Retinal pigment epithelial cell (primary cell): Measurements from ENCODE around the gene KIAA0586.
A peak's percentile ranks its signal among the peaks of the same experiment; 100 is the strongest.

Experiments used
- DNase-seq: peaks from one replicate; pipeline ENCODE4 v3.0.0-alpha.2; 2010; ENCODE audit warnings: low read depth
- H3K4me3 ChIP-seq: 2 replicates; pipeline ENCODE4 v1.5.1; 2011; ENCODE audit warnings: mild to moderate bottlenecking, low read length, control low read depth, moderate library complexity
- TF ChIP-seq, protein P1 (sequence below): conservative IDR thresholded peaks from 2 replicates; pipeline ENCODE4 v1.5.1; 2011; ENCODE audit warnings: low read depth, low read length, control low read depth, inconsistent platforms

Gene KIAA0586

DNA sequence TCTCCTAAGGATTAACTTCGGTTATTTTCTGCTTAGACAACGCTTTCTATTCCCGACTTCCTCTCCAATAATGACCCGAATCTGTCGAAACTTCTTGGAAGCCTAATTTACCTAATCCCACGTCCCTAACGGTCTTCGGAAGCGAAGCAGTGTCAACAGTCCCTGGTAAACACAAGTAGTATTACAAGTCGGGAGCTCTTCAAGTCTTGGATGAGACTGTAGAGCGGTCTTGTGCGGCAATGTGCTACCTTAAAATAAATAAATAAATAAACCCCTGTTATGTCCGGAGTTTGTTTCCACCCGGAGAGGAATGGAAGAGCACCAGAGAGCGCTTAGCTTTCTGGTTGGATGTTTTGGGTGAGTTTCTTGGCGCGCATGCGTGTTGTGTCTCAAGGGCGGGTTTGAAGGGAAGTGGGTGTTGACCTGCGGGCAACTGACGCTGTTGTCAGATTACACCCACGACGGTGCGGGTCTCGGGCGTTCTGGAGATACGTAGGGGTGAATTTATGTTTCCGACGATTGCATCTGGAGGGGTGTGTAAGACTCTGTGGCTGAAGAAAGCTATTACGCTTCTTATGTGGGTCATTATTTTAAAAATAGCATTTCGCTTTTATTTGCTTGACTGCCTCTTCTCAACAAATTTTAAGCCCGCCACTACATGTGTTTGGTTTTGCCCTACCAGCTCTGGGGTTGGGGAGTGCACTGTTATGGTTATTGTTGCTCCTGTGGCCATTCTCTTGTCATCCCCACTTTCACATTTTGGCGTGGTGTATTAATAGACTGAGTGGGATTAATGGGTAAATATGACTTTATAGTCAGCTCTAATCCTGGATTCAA lies at the start of gene KIAA0586, which contains the start of gene TIMM9:
KIAA0586 (plus strand) TSS at position 439 of the 837 bp plus-strand sequence. CDS start 546 bp downstream, outside the sequence.
TIMM9 (minus strand) TSS at position 251 of the 837 bp plus-strand sequence. CDS start 15,586 bp downstream, outside the sequence.
- TF ChIP-seq, protein P1, sequence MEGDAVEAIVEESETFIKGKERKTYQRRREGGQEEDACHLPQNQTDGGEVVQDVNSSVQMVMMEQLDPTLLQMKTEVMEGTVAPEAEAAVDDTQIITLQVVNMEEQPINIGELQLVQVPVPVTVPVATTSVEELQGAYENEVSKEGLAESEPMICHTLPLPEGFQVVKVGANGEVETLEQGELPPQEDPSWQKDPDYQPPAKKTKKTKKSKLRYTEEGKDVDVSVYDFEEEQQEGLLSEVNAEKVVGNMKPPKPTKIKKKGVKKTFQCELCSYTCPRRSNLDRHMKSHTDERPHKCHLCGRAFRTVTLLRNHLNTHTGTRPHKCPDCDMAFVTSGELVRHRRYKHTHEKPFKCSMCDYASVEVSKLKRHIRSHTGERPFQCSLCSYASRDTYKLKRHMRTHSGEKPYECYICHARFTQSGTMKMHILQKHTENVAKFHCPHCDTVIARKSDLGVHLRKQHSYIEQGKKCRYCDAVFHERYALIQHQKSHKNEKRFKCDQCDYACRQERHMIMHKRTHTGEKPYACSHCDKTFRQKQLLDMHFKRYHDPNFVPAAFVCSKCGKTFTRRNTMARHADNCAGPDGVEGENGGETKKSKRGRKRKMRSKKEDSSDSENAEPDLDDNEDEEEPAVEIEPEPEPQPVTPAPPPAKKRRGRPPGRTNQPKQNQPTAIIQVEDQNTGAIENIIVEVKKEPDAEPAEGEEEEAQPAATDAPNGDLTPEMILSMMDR, result no peak
- H3K4me3 ChIP-seq, result peak within 1 kb of the TSS; percentile 74
- peak; percentile 94 for DNase-seq

DNA sequence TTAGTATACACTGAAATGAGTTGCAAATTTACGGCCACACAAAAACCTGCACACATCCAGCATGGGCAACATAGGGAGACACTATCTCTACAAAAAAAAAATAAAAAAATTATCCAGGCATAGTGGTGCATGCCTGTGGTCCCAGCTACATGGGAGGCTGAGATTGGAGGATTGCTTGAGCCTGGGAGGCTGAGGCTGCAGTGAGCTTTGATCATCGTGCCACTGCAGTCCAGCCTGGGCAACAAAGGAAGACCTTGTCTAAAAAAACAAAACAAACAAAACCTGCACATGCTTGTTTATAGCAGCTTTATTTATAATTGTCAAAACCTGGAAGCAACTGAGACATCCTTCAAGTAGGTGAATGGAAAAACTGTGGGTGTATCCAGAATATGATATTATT lies 36.7 kb upstream of the KIAA0586 start:
- TF ChIP-seq, protein P1, result no peak
- no peak for DNase-seq
- no peak overlapping the region for H3K4me3 ChIP-seq

DNA sequence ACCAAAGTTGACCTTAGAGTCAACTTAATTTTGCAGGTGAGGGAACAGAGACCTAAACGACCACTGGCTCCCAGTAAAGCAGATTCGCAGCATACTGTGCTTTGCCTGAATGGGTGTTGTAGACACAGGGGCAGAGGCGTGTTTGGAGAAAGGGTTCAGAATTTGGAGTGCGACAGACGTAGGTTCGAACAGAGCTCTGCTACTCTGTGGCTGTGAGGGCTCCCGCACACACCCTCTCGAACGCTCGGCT lies 32.0 kb upstream of the KIAA0586 start:
- peak overlapping the region; percentile 35 for H3K4me3 ChIP-seq
- no peak for DNase-seq
- TF ChIP-seq, protein P1, result no peak

DNA sequence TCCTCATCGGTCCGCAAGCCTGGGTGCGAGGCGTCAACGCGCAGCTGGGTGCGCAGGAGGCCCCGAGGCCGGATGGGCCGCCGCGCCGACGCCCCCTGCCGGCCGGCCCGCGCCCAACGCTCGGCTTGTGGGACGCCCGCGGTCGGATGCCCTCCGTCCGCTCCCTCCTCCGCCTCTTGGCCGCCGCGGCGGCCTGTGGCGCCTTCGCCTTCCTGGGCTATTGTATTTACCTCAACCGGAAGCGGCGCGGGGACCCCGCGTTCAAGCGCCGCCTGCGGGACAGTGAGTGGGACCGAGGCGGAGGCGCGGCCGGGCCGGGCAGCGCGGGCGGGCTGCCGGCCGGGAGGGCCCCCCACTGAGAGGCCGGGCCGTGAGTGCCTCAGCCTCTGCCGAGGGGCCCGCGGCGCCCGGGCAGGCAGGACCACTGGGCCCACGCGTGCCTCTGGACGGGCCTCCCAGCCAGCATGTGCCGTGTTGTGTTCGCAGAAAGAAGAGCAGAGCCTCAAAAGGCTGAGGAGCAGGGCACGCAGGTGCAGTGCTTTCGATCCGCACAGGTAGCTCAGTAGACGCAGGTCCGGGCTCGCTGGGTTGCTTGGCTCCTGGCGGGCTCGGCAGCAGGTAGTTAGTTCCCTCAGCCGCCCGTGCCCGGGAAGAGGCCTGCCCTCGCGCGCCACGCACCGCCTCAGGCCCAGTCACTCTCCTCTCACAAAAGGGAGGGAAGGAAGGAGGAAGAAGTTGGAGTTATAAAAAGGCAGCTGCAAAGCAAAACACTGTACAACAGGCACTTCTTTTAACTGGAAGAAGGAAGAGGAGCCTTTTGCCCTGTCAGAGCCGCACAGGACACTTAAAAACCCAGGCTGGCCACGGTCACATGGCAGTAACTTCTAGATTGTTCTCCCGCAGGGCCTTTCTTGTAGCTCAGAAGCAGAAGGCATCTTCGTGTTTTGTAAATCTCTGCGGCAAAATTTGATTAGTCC lies 31.4 kb upstream of the KIAA0586 start, which contains the start of gene TOMM20L:
TOMM20L (plus strand) TSS at position 119 of the 977 bp plus-strand sequence; CDS start at position 147, 28 bp downstream.
- TF ChIP-seq, protein P1, result peak; percentile 46
- peak within 1 kb of the TSS; percentile 55 for H3K4me3 ChIP-seq
- DNase-seq, result peak; percentile 9

DNA sequence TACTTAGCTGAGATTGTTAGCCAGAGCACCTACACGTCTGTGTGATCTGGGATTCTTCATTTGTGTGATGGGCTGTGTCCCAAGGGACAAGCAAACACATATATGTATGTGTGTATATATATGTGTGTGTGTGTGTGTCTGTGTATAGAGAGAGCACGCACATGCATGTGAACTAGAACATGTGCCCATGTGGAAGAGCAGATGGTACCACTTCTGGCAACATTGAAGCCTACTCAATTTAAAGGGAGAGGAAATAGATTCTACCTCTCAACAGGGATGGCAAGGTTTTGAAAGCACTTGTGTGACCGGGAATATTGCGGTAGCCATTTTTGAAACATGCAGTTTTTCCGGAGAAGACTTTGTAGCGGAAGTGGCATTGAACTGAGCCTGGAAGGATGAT lies 30.4 kb upstream of the KIAA0586 start:
- H3K4me3 ChIP-seq, result no peak overlapping the region
- TF ChIP-seq, protein P1, result no peak
- no peak for DNase-seq

DNA sequence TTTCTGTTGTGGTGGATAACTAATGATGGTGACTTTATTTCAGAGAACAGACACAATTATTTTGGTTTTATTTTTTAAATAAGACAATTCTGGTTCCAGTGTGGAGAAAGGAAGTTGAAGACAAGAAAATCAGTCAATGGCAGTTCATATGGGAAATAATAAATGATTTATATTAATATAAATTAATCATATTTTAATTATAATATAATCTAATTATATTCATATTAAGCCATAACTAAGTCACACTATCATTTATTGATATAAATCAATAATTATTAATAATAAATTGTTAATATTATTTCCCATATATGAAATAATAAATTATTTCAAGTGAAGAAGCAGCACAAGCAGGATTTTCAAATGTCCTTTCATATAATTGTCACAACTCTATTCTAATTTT lies 29.0 kb upstream of the KIAA0586 start:
- TF ChIP-seq, protein P1, result no peak
- no peak for DNase-seq
- no peak overlapping the region for H3K4me3 ChIP-seq
